ENCODE measurements around the gene FGF11.

Gene FGF11

GRCh38 chr17:7432296-7432695, 7.0 kb upstream of the FGF11 start:
- no peak for TF ChIP-seq REST (IDR thresholded peaks at IDR 0.05; ENCODE audit: insufficient replicate concordance, low read depth)
- no peak for TF ChIP-seq GABPA (IDR thresholded peaks at IDR 0.05; ENCODE audit: low read depth)
- TF ChIP-seq SPI1 (IDR thresholded peaks at IDR 0.05; ENCODE audit: borderline replicate concordance, low read depth) = no peak
- no peak for TF ChIP-seq CTCF (IDR thresholded peaks at IDR 0.05; ENCODE audit: insufficient read depth, low read length)
- no peak for TF ChIP-seq POLR2AphosphoS5 (IDR thresholded peaks at IDR 0.05; ENCODE audit: low read depth)
- DNase-seq (ENCODE audit: low read depth in 1 of 2, low spot score in 1 of 2) = no peak

GRCh38 chr17:7435676-7436555, 3.4 kb upstream of the FGF11 start:
- peaks cover 8% of the 10 kb centered on the region for H3K27me3 ChIP-seq (ENCODE audit: insufficient read depth, poor library complexity, severe bottlenecking)
- peak overlapping the region; percentile 74 for H3K27ac ChIP-seq (replicated peaks)
- peak; percentile 30 to 61 for DNase-seq (ENCODE audit: low read depth in 1 of 2, low spot score in 1 of 2)
- peak overlapping the region; percentile 38 for H3K4me3 ChIP-seq (replicated peaks; ENCODE audit: insufficient read depth, low read length)
- no peak for TF ChIP-seq SPI1 (IDR thresholded peaks at IDR 0.05; ENCODE audit: borderline replicate concordance, low read depth)
- no peak for TF ChIP-seq CTCF (IDR thresholded peaks at IDR 0.05; ENCODE audit: insufficient read depth, low read length)
- TF ChIP-seq REST (IDR thresholded peaks at IDR 0.05; ENCODE audit: insufficient replicate concordance, low read depth) = peak; percentile 16
- TF ChIP-seq GABPA (IDR thresholded peaks at IDR 0.05; ENCODE audit: low read depth) = no peak
- no peak; the same call in 1 of the 2 replicates for TF ChIP-seq POLR2AphosphoS5 (IDR thresholded peaks at IDR 0.05; ENCODE audit: low read depth)

More at GRCh38 chr17:7432296-7432695, 7.0 kb upstream of the FGF11 start:
- H3K4me3 ChIP-seq (replicated peaks; ENCODE audit: insufficient read depth, low read length) = no peak overlapping the region
- no peak overlapping the region for H3K27ac ChIP-seq (replicated peaks)
- H3K27me3 ChIP-seq (ENCODE audit: insufficient read depth, poor library complexity, severe bottlenecking) = no peaks in the 10 kb centered on the region

- TF ChIP-seq POLR2AphosphoS5 (IDR thresholded peaks at IDR 0.05; ENCODE audit: low read depth) = no peak; the same call in 1 of the 2 replicates
- no peak for TF ChIP-seq SPI1 (IDR thresholded peaks at IDR 0.05; ENCODE audit: borderline replicate concordance, low read depth)
- TF ChIP-seq CTCF (IDR thresholded peaks at IDR 0.05; ENCODE audit: insufficient read depth, low read length) = peak; percentile 43
- TF ChIP-seq GABPA (IDR thresholded peaks at IDR 0.05; ENCODE audit: low read depth) = no peak
- no peak for TF ChIP-seq REST (IDR thresholded peaks at IDR 0.05; ENCODE audit: insufficient replicate concordance, low read depth)
- Histone ChIP-seq H3K27ac (replicated peaks) (peak overlapping the region; percentile 74), H3K27me3 (ENCODE audit: insufficient read depth, poor library complexity, severe bottlenecking) (peaks cover 8% of the 10 kb centered on the region)
Observed at GRCh38 chr17:7436556-7437368, 2.5 kb upstream of the FGF11 start.

More at GRCh38 chr17:7436556-7437368, 2.5 kb upstream of the FGF11 start:
- DNase-seq (ENCODE audit: low read depth in 1 of 2, low spot score in 1 of 2) = peak; percentile 65 to 73
- peak overlapping the region; percentile 25 for H3K4me3 ChIP-seq (replicated peaks; ENCODE audit: insufficient read depth, low read length)

All from HL-60 (cell line).